ENCODE data around the gene SAT1. TPM values are rescaled to one million over a fixed set of nuclear protein-coding genes. Genes with fewer than 3 reads are reported as not detected.

SAT1 gene
- total and polyA plus RNA-seq, 2 of the 13 experiments (the other 11 are each of a cell fraction or from before 2014, with no cell fraction given) = 216 to 1,243 TPM

GRCh38 chrX:23759821-23760220, 23.2 kb upstream of the SAT1 start:
- intact Hi-C loops (cut with micrococcal nuclease; ENCODE audit: unreplicated experiment) = no loop called here
- CTCF ChIA-PET (ENCODE audit: low intra/inter-chr PET ratio, low total read pairs) = no interaction called here
- POLR2A ChIA-PET = no interaction called here
- Histone ChIP-seq H3K36me3 (replicated peaks in 1 of 2; ENCODE audit: control insufficient read depth in 1 of 2, insufficient read depth in 2 of 2, low read length in 2 of 2) (no peaks in the 10 kb centered on the region), H3K27me3 (ENCODE audit: control insufficient read depth in 1 of 2, insufficient read depth in 2 of 2, low read length in 2 of 2) (no peaks in the 10 kb centered on the region), H2AFZ (ENCODE audit: low read length) (no peak overlapping the region), H3K79me2 (ENCODE audit: insufficient read depth, low read length) (no peaks in the 10 kb centered on the region), H3K4me1 (ENCODE audit: insufficient read depth, low read length) (peaks cover 13% of the 10 kb centered on the region), H3K9me3 (ENCODE audit: low read length) (no peaks in the 10 kb centered on the region), H3K9ac (ENCODE audit: insufficient read depth, low read depth, low read length) (no peak overlapping the region), H4K20me1 (ENCODE audit: insufficient read depth, low read length) (no peaks in the 10 kb centered on the region), H3K27ac (ENCODE audit: extremely low read length, insufficient read depth, low read length) (no peak overlapping the region), H3K4me3 (replicated peaks in 1 of 3; ENCODE audit: insufficient read depth in 1 of 3, low read depth in 2 of 3, low read length in 3 of 3) (no peak overlapping the region), H3K4me2 (ENCODE audit: low read depth, low read length) (no peak overlapping the region)
- in situ Hi-C loops (cut with HindIII; ENCODE audit: extremely low pct_ligation_motif_present, low pct_unique_long_range_greater_than_20kb) = loop anchor here (5.0 kb wide), 1 partner anchor 142 kb away; no protein-coding TSS in a partner anchor
- 100% methylated on average over 2 of the region's 2 CpGs for WGBS (ENCODE audit: low lambda C conversion rate)
- no peak for DNase-seq (ENCODE audit: low spot score)
- no peak for FAIRE-seq
- TF ChIP-seq POLR2AphosphoS2 (IDR thresholded peaks at IDR 0.05; ENCODE audit: low read depth, low read length) (no peak), HNRNPLL (IDR thresholded peaks at IDR 0.05; ENCODE audit: low read depth, low read length, poor library complexity, severe bottlenecking) (no peak), ZNF512B (CRISPR knock-in tag; IDR thresholded peaks at IDR 0.05; ENCODE audit: borderline replicate concordance) (no peak), RBFOX2 (IDR thresholded peaks at IDR 0.05; ENCODE audit: low read depth, low read length) (no peak), ZNF207 (IDR thresholded peaks at IDR 0.05; ENCODE audit: borderline replicate concordance) (no peak), ZNF382 (CRISPR knock-in tag; IDR thresholded peaks at IDR 0.05; ENCODE audit: borderline replicate concordance) (no peak), ZNF331 (CRISPR knock-in tag; IDR thresholded peaks at IDR 0.05) (no peak), AKAP8 (CRISPR knock-in tag; IDR thresholded peaks at IDR 0.05) (no peak), ZFY (CRISPR knock-in tag; IDR thresholded peaks at IDR 0.05) (no peak), GTF2F1 (IDR thresholded peaks at IDR 0.05; ENCODE audit: low read length) (no peak), TEAD2 (CRISPR knock-in tag; IDR thresholded peaks at IDR 0.05) (no peak), ZNF543 (CRISPR knock-in tag; IDR thresholded peaks at IDR 0.05) (no peak), NFKBIZ (CRISPR knock-in tag; IDR thresholded peaks at IDR 0.05) (no peak), SETDB1 (CRISPR knock-in tag; IDR thresholded peaks at IDR 0.05; ENCODE audit: borderline replicate concordance) (no peak), YEATS4 (CRISPR knock-in tag; IDR thresholded peaks at IDR 0.05; ENCODE audit: borderline replicate concordance) (no peak)
- ATAC-seq = no peak
- no TSS peak for BruUV-seq (replicated peaks)

Data from HepG2 (cell line).